ENCODE data around the gene SAP30BP.

SAP30BP gene

GRCh38 chr17:75666959-75667790 is at the start of gene SAP30BP, which contains the start of gene RECQL5:
Gene SAP30BP, plus strand, starts transcription at chr17:75667338. Its CDS starts 35 bp downstream, at chr17:75667373.
Gene RECQL5, minus strand, starts transcription at chr17:75667154. Its CDS starts 597 bp downstream, at chr17:75666557.
- peak; percentile 89 for DNase-seq

GRCh38 chr17:75617675-75618074 is 49.5 kb upstream of the SAP30BP start:
- no peak for DNase-seq

- no peak for DNase-seq
Observed at GRCh38 chr17:75619506-75620431, 47.4 kb upstream of the SAP30BP start.

GRCh38 chr17:75621489-75621888 is 45.6 kb upstream of the SAP30BP start:
- DNase-seq, result no peak

GRCh38 chr17:75622076-75622475 is 45.1 kb upstream of the SAP30BP start:
- no peak for DNase-seq

- no peak for DNase-seq
Observed at GRCh38 chr17:75622771-75623273, 44.3 kb upstream of the SAP30BP start.

GRCh38 chr17:75623386-75623785 is 43.8 kb upstream of the SAP30BP start:
- DNase-seq, result no peak

- no peak for DNase-seq
Observed at GRCh38 chr17:75624021-75624420, 43.1 kb upstream of the SAP30BP start.

GRCh38 chr17:75624714-75625345 is 42.3 kb upstream of the SAP30BP start:
- no peak for DNase-seq

GRCh38 chr17:75625813-75626486 is 41.2 kb upstream of the SAP30BP start:
- DNase-seq, result no peak

GRCh38 chr17:75626496-75627038 is 40.6 kb upstream of the SAP30BP start:
- no peak for DNase-seq

- DNase-seq, result no peak
Observed at GRCh38 chr17:75627094-75627493, 40.0 kb upstream of the SAP30BP start.

- no peak for DNase-seq
Observed at GRCh38 chr17:75628425-75628824, 38.7 kb upstream of the SAP30BP start.

- no peak for DNase-seq
Observed at GRCh38 chr17:75629157-75629556, 38.0 kb upstream of the SAP30BP start.

- DNase-seq, result no peak
Observed at GRCh38 chr17:75630071-75630917, 36.8 kb upstream of the SAP30BP start.

GRCh38 chr17:75631353-75631752 is 35.8 kb upstream of the SAP30BP start:
- DNase-seq, result no peak

GRCh38 chr17:75632428-75632827 is 34.7 kb upstream of the SAP30BP start:
- no peak for DNase-seq

GRCh38 chr17:75632863-75633485 is 34.2 kb upstream of the SAP30BP start, which contains the start of gene SMIM5:
Gene SMIM5, plus strand, starts transcription at chr17:75633434. Its CDS starts 6,768 bp downstream, at chr17:75640202.
- no peak for DNase-seq

- DNase-seq, result peak; percentile 36
Observed at GRCh38 chr17:75633486-75634375, 33.4 kb upstream of the SAP30BP start.

All from NCI-H187 treated with DMSO at 0.1 percent for 48 hours (cell line).